Peyer's patch (tissue), 4 donors: Measurements from ENCODE around the gene GALNT2.

Experiments
- CTCF ChIP-seq, 6 experiments: fragments of 450-650 bp in 4 of 6; fragments of 200-600 bp in 2 of 6; sonication (generic) in 1 of 6; IDR thresholded peaks; one replicate each; pipeline ENCODE4 v1.5.1; 2017 to 2019; ENCODE audit warnings: antibody characterized with exemption in 6 of 6, mild to moderate bottlenecking in 3 of 6, moderate library complexity in 1 of 6
- POLR2A ChIP-seq, 2 donors: fragments of 450-650 bp; IDR thresholded peaks; one replicate each; pipeline ENCODE4 v1.5.1; 2017; ENCODE audit warnings: antibody characterized with exemption in 2 of 2, mild to moderate bottlenecking in 2 of 2, moderate library complexity in 2 of 2

GRCh38 chr1:230273141-230273710 is 206.2 kb downstream of the GALNT2 start:
- no peak for TF ChIP-seq CTCF (IDR thresholded peaks at IDR 0.05)
- no peak for TF ChIP-seq POLR2A (IDR thresholded peaks at IDR 0.05)
